Astrocyte (in vitro differentiated cells and primary cell): ENCODE measurements around the gene CAMKMT. TPM values are rescaled to one million over a fixed set of nuclear protein-coding genes. Genes with fewer than 3 reads are reported as not detected.

Source experiments
- DNase-seq: peaks from one replicate; pipeline ENCODE4 v3.0.0-alpha.2; 2010; ENCODE audit warnings: low read depth
- FAIRE-seq: peaks from 2 replicates; lab custom pipeline; 2011; peaks lifted over from hg19 to GRCh38; lab: Jason Lieb, UNC
- H2AFZ ChIP-seq: 2 replicates; pipeline ENCODE4 v1.6.0; 2012; ENCODE audit warnings: low read depth, low read length, inconsistent platforms
- H3K27ac ChIP-seq: 2 replicates; pipeline ENCODE4 v1.5.1; 2011; ENCODE audit warnings: low read depth, low read length, inconsistent platforms
- H3K27me3 ChIP-seq: 2 replicates; pipeline ENCODE4 v1.6.0; 2011; ENCODE audit warnings: low read length, inconsistent platforms; ENCODE audit not compliant: insufficient read depth
- H3K36me3 ChIP-seq: 2 replicates; pipeline ENCODE4 v1.5.1; 2011; ENCODE audit warnings: low read length, inconsistent platforms; ENCODE audit not compliant: insufficient read depth
- H3K4me1 ChIP-seq: 2 replicates; pipeline ENCODE4 v1.5.1; 2011; ENCODE audit warnings: low read length, inconsistent platforms; ENCODE audit not compliant: insufficient read depth
- H3K4me2 ChIP-seq: 2 replicates; pipeline ENCODE4 v1.6.0; 2012; ENCODE audit warnings: low read length, inconsistent platforms
- H3K4me3 ChIP-seq: 2 replicates; pipeline ENCODE4 v1.5.1; 2011; ENCODE audit warnings: low read depth, mild to moderate bottlenecking, low read length, inconsistent platforms; ENCODE audit not compliant: insufficient read depth
- H3K79me2 ChIP-seq: 2 replicates; pipeline ENCODE4 v1.6.0; 2012; ENCODE audit warnings: mild to moderate bottlenecking, low read length, inconsistent platforms; ENCODE audit not compliant: insufficient read depth
- H3K9ac ChIP-seq: 2 replicates; pipeline ENCODE4 v1.6.0; 2012; ENCODE audit warnings: mild to moderate bottlenecking, low read length, inconsistent platforms
- H3K9me3 ChIP-seq: 2 replicates; pipeline ENCODE4 v1.5.1; 2012; ENCODE audit warnings: low read depth, mild to moderate bottlenecking, low read length, inconsistent platforms; ENCODE audit not compliant: insufficient read depth
- H4K20me1 ChIP-seq: 2 replicates; pipeline ENCODE4 v1.6.0; 2012; ENCODE audit warnings: low read length, inconsistent platforms; ENCODE audit not compliant: insufficient read depth
- H3K27ac Mint-ChIP-seq: one replicate; pipeline ENCODE4 v1.8.0; 2021; ENCODE audit warnings: mild to moderate bottlenecking, mixed read lengths; ENCODE audit not compliant: unreplicated experiment
- H3K27me3 Mint-ChIP-seq: one replicate; pipeline ENCODE4 v1.8.0; 2021; ENCODE audit warnings: low read depth, mixed read lengths; ENCODE audit not compliant: unreplicated experiment
- H3K36me3 Mint-ChIP-seq: one replicate; pipeline ENCODE4 v1.8.0; 2021; ENCODE audit warnings: low read depth, mixed read lengths; ENCODE audit not compliant: unreplicated experiment
- H3K4me1 Mint-ChIP-seq: one replicate; pipeline ENCODE4 v1.8.0; 2021; ENCODE audit warnings: low read depth, mixed read lengths; ENCODE audit not compliant: unreplicated experiment
- H3K4me3 Mint-ChIP-seq: one replicate; pipeline ENCODE4 v1.8.0; 2021; ENCODE audit warnings: mild to moderate bottlenecking, moderate library complexity, mixed read lengths; ENCODE audit not compliant: unreplicated experiment
- H3K9me3 Mint-ChIP-seq: one replicate; pipeline ENCODE4 v1.8.0; 2021; ENCODE audit warnings: mild to moderate bottlenecking, mixed read lengths; ENCODE audit not compliant: unreplicated experiment
- CTCF ChIP-seq: IDR thresholded peaks from 2 replicates; pipeline ENCODE4 v1.5.1; 2011; ENCODE audit warnings: low read depth, mild to moderate bottlenecking, inconsistent platforms, low read length, moderate library complexity; ENCODE audit not compliant: insufficient read depth
- EZH2 ChIP-seq: IDR thresholded peaks from 2 replicates; pipeline ENCODE4 v1.6.1; 2012; ENCODE audit warnings: mild to moderate bottlenecking, low read length, inconsistent platforms; ENCODE audit not compliant: insufficient read depth
- total RNA-seq: library from RNA; stranded (reverse); gene quantifications from 2 replicates; pipeline ENCODE4 v1.2.1, GENCODE V29; 2021

CAMKMT gene
- total RNA-seq, 1 donor from 2014 or later = 9.3 TPM

- Histone ChIP-seq H2AFZ (no peak overlapping the region), H3K27ac (no peak overlapping the region), H3K4me2 (no peak overlapping the region), H3K36me3 (peaks cover 9% of the 10 kb centered on the region), H3K9me3 (no peaks in the 10 kb centered on the region), H4K20me1 (peaks cover 9% of the 10 kb centered on the region), H3K79me2 (no peaks in the 10 kb centered on the region), H3K4me3 (no peak overlapping the region), H3K27me3 (no peaks in the 10 kb centered on the region), H3K9ac (no peak overlapping the region), H3K4me1 (peaks cover 9% of the 10 kb centered on the region)
- Mint-ChIP-seq H3K27ac (no peak overlapping the region), H3K27me3 (no peaks in the 10 kb centered on the region), H3K4me1 (peaks cover 5% of the 10 kb centered on the region), H3K36me3 (peaks cover 7% of the 10 kb centered on the region), H3K9me3 (no peaks in the 10 kb centered on the region), H3K4me3 (no peak overlapping the region)
- FAIRE-seq (no peak), DNase-seq (no peak)
- no peak for TF ChIP-seq CTCF
- no peak for TF ChIP-seq EZH2
These were observed 32.4 kb upstream of the CAMKMT start for GRCh38 chr2:44329343-44329742.

- H3K4me3 Mint-ChIP-seq = no peak overlapping the region
- no peak for FAIRE-seq
- H3K9ac ChIP-seq = no peak overlapping the region
- H3K79me2 ChIP-seq = no peaks in the 10 kb centered on the region
- peaks cover 9% of the 10 kb centered on the region for H3K36me3 ChIP-seq
- H3K9me3 ChIP-seq = no peaks in the 10 kb centered on the region
- H3K4me1 Mint-ChIP-seq = no peaks in the 10 kb centered on the region
- H3K27me3 Mint-ChIP-seq = no peaks in the 10 kb centered on the region
- TF ChIP-seq EZH2 (no peak), CTCF (no peak)
- no peaks in the 10 kb centered on the region for H3K4me1 ChIP-seq
- no peak overlapping the region for H3K27ac Mint-ChIP-seq
- peaks cover 7% of the 10 kb centered on the region for H3K36me3 Mint-ChIP-seq
- no peaks in the 10 kb centered on the region for H3K9me3 Mint-ChIP-seq
- no peak overlapping the region for H3K4me3 ChIP-seq
- no peak overlapping the region for H2AFZ ChIP-seq
- no peak overlapping the region for H3K4me2 ChIP-seq
- H3K27ac ChIP-seq = no peak overlapping the region
- no peak for DNase-seq
- H4K20me1 ChIP-seq = no peaks in the 10 kb centered on the region
- H3K27me3 ChIP-seq = no peaks in the 10 kb centered on the region
These were observed 30.9 kb upstream of the CAMKMT start for GRCh38 chr2:44330801-44331200.

GRCh38 chr2:44333994-44334393 is 27.8 kb upstream of the CAMKMT start:
- Histone ChIP-seq H4K20me1 (no peaks in the 10 kb centered on the region), H3K9me3 (no peaks in the 10 kb centered on the region), H3K27me3 (no peaks in the 10 kb centered on the region), H3K79me2 (no peaks in the 10 kb centered on the region), H3K4me1 (no peaks in the 10 kb centered on the region), H3K4me3 (no peak overlapping the region), H3K4me2 (no peak overlapping the region), H3K36me3 (peaks cover 22% of the 10 kb centered on the region), H2AFZ (no peak overlapping the region), H3K9ac (no peak overlapping the region), H3K27ac (no peak overlapping the region)
- H3K9me3 Mint-ChIP-seq = peaks cover 3% of the 10 kb centered on the region
- H3K36me3 Mint-ChIP-seq = peaks cover 28% of the 10 kb centered on the region
- TF ChIP-seq CTCF = no peak
- TF ChIP-seq EZH2 = no peak
- H3K4me3 Mint-ChIP-seq = no peak overlapping the region
- H3K27me3 Mint-ChIP-seq = no peaks in the 10 kb centered on the region
- H3K27ac Mint-ChIP-seq = no peak overlapping the region
- DNase-seq = no peak
- FAIRE-seq = no peak
- no peaks in the 10 kb centered on the region for H3K4me1 Mint-ChIP-seq
